OCI-LY3 (cell line): ENCODE measurements around the gene PANX3.
"Not testable (repeated sequence)": the region's sequence is repeated elsewhere in the genome, so short reads cannot be mapped to it uniquely, and the experiment has no call there.

Source experiments
- CTCF ChIP-seq: fragments of 200-600, 300-600 bp; sonication (generic); IDR thresholded peaks from 2 replicates; pipeline ENCODE4 v1.5.1; 2014; ENCODE audit warnings: antibody characterized with exemption, low read length, low read depth
- EZH2phosphoT487 ChIP-seq: fragments of 200-600 bp; shearing (Covaris generic); IDR thresholded peaks from 2 replicates; pipeline ENCODE4 v1.6.1; 2018; ENCODE audit warnings: antibody characterized with exemption, mixed run types, low read depth

DNA sequence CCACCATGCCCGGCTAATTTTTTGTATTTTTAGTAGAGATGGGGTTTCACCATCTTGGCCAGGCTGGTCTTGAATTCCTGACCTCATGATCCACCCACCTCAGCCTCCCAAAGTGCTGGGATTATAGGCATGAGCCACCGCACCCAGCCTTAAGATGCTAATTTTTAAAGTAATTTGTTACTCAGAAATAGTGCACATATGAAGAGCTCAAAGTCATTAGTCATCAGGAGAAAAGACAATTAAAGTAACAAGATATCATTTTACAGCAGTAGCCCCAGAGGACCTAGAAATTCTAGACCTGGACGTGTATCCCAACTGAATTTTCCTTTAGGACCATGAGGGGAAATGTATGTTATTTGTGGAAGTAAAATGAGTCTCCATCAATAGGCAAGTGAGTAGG lies 8.5 kb upstream of the PANX3 start:
- not testable (repeated sequence) for TF ChIP-seq CTCF, EZH2phosphoT487
